GM21381 (cell line): Measurements from ENCODE around the gene DRAM1.
A peak's percentile ranks its signal among the peaks of the same experiment; 100 is the strongest.

ENCODE experiments used
- ATAC-seq: cut with Tn5 transposase; IDR thresholded peaks from one replicate; pipeline ENCODE4 v1.9.1; 2021; ENCODE audit warnings: mild to moderate bottlenecking, moderate library complexity; ENCODE audit not compliant: unreplicated experiment

The DRAM1 gene

DNA sequence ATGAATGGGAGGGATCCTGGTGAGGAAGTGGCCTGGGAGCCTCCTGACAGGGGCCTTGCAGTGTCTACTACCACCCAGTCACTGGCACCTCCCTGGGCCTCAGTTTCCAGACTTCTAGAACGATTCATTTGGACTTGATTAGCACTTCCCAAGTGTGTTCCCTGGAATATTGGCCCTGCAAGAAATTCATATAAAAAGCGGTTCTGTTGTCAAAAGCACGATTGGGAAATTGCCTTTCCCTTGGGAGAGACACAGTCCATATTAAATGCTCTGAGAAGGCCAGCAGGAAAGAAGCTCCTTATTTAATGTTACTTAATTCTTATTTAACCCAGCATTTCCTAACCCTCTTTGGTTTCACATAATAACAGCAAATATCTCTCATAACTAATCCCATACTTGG, 61.9 kb downstream of the DRAM1 start:
- ATAC-seq: no peak

DNA sequence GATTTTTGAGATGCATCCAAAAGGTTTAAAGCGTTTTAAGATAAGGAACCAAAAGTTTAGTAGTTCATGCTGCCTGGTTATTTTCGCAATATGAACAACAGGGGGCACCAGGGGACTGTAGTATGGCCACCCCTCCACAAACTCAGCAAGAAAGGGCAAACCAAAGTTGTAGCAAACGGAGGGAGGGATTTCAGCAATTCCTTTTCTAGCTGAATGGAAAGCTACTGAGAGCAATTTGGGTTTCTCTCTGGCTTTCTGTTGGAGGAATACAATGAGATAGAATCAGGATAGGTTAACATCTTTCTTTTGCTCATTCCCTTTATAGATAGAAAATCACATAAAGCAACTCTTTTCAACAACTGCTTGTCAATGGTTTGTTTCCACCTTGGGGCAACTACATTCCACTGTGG, 62.5 kb downstream of the DRAM1 start:
- peak; percentile 30 for ATAC-seq

DNA sequence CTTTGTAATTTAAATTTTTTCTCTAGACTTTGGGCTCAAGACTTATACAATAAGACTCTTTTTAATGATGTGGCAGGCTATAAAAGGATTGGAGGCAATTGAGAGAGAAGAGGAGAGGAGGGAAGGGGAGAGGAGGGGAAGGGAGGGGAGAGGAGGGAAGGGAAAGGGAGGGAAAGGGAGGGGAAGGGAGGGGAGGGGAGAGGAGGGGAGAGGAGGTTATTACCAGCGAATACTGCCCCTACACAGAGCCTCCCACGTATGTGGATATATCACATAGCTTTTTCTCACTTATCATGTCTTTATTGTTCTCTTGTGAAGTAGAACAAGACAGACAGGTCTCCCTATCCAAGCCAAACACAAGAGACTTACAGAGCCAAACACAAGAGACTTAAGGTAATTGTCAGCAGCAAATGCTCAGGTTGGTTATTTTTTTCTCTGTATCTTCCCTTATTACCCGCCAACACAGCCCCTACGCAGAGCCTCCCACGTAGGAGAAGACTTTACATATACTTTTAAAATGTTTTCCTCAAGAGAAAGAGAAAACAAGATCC, 63.1 kb downstream of the DRAM1 start:
- no peak for ATAC-seq

DNA sequence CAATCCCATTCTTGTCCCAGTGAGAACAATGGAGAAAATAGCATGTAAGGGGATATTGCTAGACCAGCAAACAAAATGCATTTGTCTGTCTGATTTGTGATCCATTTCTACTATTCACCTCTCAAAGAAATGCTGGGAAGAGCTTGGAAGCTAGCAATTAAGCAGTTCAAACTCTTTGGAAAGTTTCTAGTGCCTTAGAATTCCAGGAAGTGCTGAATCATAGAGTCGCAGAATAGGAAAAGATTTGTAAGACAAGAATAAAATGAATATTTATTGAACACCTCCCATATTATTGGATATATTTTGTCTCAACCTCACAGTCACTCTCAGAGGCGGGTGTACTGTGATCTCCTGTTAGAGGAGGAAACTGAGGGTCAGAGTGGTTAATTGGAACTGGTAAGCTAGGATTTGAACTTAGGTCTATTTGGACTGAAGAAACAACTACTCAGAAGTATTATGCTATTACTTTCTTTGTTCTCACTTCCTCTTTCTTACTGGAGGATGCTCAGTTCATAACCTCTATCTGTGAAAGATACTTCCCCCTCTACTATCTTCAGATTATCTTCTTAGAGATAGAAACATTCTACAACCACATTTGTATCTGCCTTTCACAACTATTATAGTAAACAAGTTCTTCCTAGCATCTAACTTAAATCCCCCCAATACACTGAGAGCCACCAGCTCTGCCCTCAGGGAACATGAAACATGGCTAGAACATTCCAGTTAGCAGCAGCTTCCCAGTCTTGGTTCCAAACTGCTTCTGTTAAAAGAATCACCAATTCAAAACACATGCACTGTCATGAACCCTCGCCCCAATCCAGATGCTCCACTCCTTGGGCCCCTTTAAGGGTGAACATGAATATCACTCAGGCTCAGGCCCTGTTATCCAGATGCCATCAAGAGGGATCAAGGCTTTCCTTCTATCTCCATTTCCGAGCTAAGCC, 64.2 kb downstream of the DRAM1 start:
- ATAC-seq: peak; percentile 79

DNA sequence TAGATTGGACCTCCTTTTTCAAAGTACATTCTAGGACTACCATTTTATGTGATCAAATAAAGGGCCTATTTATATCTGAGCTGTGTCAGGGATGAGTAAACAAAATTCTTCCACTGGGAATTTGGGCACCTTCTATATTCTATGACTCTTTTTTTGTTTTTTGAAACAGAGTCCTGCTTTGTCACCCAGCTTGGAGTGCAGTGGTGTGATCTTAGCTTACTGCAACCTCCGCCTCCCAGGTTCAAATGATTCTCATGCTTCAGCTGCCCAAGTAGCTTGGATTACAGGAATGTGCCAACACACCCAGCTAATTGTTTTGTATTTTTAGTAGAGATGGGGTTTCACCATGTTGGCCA, 64.8 kb downstream of the DRAM1 start:
- no peak for ATAC-seq

DNA sequence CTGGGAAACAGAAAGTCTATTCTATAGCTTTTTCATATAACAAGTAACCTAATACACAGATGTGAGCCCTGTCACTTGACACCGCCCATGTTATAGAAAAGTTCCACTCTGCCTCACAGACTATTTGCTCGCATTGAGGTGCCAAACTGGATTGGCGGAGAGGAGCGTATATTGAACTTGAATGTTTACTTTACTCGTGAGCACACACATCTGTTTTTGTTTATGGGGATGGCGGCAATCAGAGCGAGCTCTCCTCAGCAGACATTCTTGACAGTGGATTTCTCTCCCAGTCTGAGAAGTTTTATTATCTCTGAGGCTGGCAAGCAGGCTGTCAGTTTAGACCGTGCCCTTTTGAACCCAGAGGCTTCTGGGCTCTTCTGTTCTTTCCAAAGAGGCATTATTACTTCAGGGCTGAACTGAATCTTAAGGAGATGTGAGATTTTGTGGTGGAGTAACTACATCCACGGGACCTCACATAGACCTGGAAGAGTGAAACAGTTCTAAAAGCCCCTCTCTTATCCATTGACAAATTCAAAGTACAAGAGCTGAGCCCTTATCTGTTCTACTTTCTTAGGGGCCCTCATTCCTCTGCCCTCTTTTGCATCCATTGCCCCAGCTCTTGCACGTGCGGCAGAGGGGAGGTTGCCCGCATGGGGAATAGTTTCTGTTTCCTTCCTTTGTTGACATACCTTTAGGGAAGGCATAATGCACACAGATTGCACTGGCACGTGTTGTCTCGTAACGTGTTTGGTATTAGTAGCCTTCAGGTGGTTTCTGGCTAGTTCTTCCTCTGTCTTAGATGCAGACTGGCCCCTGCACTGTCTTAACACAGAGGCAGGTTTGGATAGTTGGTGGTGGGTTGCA, 68.2 kb downstream of the DRAM1 start:
- ATAC-seq: no peak

DNA sequence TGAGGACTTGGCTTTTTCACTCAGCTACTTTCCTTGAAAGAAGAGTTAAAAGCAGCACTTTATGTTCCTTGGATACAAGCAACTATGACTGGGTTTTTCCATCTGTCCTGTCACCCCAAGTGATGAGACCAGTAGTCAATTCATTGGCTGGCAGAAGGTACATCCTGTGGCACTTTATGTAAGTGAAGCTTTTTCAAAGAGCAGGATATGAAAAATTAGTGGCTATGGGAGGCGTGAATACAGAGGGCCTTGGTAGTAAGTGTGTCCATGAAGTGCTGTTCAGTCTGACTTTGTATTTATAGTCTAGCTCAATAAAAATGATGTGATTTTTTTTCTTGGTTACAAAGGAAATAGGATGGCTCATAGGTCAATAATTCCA, 68.8 kb downstream of the DRAM1 start:
- no peak for ATAC-seq

DNA sequence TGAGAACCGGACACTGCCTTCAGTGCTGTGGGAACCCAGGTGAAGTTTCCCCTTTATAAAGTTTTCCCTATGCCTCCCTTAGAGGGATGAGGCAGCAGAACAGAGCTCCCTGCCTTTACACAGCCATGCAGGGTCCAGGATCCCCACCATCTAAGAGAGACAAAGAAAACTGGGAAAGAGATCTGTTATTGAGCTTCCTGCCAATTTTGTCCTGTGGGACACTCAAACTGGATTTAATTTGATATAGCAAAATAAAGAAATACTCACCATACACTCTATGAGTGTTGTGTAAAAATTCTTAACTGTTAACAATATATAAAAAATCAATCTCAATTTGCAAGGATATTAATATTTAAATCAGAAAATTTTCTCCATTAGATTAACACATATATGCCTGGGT, 69.9 kb downstream of the DRAM1 start:
- no peak for ATAC-seq

DNA sequence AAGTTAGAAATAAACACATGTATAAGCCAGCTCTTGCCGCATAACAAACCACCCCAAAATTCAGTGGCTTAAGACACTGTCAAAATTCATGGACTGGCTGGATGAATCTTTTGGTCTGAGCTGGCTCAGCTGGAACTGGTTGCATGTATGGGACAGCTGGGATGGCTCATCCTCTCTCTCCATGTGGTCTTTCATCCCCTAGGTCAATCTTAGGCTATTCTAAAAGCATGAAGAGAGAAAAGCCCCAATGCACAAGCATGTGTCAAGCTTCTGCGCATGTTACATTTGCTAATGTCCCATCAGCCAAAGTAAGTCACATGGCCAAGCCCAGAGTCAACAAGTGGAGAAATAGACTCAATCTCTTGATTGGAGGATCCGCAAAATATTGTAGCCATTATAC, 71.0 kb downstream of the DRAM1 start:
- no peak for ATAC-seq

DNA sequence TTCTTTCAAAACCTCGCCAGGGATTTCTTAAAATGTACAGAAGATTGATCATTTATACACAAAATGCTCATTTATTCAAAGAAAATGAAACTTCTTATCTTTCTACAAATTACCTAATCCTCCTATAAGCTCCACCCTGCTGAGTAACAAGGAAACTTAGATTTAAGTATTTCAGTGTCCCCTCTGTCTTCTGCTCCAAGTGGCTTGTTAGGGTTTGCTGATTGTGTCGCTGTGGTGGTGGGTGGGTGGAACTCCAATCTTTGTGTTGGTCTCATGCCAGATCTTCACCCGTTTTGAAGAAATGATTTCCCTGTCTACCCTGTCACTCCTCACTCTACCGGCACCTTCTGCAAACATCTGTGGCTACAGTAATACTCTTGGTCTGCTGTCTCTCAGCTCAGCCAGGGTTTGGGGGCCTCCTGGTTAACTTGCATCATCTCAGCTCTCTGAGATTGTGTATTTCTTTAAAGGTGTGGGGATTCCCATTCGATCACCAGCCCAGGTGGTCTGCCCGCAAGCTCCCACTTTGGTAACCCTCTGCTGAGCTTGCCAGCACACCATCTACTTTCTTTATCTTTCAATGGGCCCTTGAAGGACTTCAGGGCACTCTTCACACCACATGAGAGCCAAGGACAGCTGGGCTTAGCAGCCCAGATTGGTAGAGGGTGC, 73.8 kb downstream of the DRAM1 start:
- peak; percentile 59 for ATAC-seq

DNA sequence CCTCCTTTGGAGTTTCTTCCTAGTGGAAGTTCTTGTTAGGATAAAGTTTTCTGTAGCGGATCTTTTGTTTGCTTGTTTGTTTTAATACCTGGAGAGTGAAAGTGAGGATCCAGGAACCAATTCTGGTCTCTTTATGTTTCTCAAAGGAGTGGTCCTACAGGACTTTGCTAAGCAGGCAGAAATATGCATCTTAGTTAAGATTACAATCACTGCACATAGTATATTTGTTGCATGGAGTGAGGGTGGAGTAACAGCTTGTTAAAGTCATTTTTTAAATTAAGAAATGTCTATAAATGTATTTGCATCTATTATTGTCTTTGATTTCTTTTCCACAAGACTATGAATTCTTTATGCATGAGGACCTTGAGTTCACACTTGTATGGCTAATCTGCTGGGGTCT, 76.7 kb downstream of the DRAM1 start:
- ATAC-seq: no peak

DNA sequence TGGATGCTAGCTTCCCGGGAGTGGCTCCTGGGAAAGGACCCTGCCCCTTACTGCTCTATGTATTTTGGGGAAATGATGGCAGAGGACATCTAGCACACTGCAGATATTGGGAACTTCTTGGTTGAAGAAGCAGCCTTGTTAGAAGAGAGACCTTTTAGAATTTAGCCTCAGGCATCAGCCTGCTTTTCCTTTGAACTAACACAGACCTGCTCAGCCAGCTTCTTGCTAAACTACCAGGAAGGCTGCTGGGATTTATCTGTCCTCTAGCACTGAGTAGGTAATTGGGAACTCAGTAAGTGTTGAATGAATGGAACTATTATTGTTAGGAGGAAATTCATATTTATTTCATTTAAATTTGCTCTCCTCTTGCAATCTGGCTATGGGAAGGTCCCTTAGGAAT, 77.3 kb downstream of the DRAM1 start:
- no peak for ATAC-seq

DNA sequence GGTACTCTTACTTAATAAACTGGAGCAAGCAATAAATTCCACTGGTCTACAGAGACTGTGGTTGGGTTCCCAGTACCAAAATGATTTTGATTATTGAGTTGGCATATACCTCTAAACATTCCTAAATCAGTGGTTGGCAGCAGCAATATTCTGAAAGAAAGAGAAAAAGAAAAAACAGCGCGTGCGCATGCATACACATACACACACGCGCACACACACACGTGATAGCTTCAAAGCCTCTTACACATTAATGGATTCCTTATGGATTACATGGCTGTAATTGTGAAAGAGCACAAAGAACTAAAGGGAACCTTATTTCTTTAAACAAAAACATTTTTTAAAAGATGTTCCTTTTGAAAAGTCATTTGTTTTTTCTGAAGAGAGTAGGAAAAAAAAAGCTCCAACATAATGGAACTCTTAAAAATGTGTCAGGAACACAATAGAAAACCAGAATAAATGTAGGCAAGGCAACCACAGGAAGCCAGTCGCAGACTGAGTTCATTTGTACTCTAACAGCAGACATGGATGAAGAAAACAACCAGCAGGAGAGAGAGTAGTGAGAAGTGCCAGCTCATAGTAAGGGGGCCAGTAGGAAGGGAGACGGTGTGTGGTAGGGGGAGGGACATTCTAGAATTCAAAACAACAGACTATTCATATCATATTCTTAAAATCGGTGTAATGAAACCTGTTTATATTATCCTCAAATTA, 80.0 kb downstream of the DRAM1 start:
- no peak for ATAC-seq

DNA sequence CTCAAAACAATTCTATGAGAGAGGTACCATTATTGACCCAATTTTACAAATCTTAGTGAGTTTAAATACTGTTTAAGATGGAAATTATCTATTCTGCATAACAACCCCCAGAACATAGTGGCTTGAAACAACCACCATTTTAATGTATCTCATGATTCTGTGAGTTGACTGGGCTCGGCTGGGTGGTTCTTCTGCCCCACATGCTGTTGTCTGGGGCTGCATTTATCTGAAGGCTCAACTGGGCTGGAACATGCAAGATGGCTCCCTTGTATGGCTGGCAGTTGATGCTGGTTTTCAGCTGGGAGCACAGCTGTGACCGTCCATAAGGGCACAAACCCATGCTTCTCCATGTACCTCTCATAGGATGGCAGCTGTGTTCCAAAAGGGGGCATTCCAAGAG, 82.2 kb downstream of the DRAM1 start:
- no peak for ATAC-seq

DNA sequence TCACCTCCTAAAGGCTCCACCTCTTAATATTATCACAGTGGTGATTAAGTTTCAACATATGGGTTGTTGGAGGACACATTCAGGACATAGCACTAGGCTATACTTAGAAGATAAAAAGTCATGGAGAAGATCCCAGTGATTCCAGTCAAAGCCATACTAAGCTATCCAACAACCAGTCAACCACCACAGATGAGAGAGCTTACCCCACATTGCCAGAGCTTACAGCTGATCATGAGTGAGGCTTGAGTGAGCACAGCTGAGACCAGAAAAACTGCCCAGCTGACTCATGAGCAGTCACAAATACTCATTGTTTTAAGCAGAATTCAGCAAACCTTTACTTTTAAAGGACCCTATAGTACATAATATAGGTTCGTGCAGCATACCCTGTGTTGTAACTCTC, 85.1 kb downstream of the DRAM1 start:
- no peak for ATAC-seq

DNA sequence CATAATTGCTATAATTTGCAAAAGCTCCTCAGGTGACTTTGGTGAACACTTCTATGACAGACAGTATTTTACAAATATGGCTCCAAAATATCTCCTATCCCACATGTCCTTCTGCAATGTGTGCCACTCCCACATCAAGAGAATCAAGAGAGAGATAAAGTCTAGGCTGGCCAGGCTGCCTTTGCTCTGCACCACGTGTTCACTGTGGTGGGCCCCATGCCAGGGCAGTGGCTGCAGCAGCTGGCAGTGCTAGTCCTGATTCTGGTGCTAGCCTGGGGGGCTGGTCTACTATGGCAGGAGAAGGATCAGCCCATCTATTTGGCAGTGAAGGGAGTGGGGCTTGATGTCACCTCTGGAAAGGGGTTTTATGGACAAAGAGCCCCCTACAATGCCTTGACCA, 86.3 kb downstream of the DRAM1 start:
- no peak for ATAC-seq

DNA sequence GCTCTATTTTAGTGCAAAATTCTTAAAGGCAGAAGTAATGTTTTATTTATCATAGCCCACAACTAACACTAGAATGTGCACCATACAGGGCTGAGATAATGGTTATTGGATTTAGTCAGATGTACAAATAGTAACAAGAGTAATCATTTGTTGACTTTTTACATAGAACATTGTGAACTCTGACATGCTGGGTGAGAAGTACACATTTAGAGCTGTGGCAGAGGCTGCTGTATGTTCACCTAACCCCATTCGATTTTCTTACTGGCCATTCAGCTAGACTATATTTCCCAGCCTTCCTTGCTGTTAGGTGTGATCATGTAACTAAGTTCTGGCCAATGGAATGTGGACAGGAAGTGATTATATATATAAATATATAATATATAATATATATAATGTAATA, 89.1 kb downstream of the DRAM1 start:
- no peak for ATAC-seq

DNA sequence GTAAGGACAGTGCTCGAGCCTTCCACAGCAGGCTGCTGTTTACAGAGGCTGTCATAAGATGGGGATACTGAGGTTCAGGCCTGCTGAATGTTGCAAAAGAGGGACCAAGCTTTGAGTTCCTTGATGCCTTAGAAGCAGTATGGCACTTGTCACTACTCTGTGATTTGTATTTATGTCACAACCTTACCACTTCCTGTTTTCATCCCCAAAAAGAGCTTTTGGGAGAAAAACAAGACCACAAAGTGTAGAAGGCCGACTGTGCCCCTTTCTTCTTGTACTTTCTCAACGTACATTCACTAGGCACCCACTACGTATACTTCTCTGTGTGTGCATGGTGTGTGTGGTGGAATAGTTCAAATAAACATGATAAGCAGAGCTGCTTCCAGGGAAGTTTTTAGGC, 90.1 kb downstream of the DRAM1 start:
- no peak for ATAC-seq

DNA sequence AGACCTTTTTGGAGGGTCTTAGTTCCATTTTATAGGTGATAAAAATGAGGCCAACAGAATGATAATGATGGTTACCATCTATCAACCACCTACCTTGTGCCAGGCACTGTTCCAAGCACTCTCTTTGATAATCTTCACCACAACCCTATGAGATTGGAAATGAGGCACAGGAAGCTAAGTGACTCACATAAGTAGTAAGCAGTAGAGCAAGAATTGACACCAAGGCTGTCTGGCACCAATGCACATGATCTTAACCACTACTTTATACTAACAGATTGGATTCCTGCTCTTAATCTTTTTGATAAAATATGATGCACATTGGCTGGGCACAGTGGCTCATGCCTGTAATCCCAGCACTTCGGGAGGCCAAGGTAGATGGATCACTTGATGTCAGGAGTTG, 91.4 kb downstream of the DRAM1 start:
- no peak for ATAC-seq
